ENCODE data around the gene RGMA.

DNA sequence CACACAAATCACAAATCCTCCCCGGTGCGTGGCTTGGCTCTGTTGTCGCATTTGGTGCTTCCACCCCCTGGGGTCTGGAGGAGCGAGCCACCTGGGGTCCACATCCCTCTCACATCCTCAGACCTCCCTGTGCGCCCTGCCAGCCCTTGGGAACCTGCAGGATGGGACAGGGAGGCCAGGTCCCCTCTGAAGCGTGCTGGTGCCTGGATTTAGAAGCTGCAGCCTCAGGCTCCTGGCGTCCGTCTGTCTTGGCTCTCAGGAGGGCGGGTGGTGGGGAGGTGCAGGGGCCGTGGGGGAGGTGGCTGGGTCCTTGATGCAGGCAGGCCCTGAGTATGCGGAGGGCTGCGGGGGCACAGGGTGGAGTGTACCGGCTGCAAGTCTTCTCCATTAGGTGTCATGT, 38.4 kb downstream of the RGMA start:
- TF ChIP-seq TAF1 (IDR thresholded peaks at IDR 0.05; ENCODE audit: low read depth) (no peak), EZH2 (IDR thresholded peaks at IDR 0.05; ENCODE audit: borderline replicate concordance, insufficient read depth, low read length, poor library complexity, severe bottlenecking) (no peak), SMC3 (conservative IDR thresholded peaks at IDR 0.05; ENCODE audit: poor library complexity) (no peak), EP300 (conservative IDR thresholded peaks at IDR 0.05; ENCODE audit: poor library complexity, severe bottlenecking) (no peak), POLR2AphosphoS5 (IDR thresholded peaks at IDR 0.05) (no peak), RAD21 (conservative IDR thresholded peaks at IDR 0.05) (no peak)
- TF ChIP-seq, protein P1, sequence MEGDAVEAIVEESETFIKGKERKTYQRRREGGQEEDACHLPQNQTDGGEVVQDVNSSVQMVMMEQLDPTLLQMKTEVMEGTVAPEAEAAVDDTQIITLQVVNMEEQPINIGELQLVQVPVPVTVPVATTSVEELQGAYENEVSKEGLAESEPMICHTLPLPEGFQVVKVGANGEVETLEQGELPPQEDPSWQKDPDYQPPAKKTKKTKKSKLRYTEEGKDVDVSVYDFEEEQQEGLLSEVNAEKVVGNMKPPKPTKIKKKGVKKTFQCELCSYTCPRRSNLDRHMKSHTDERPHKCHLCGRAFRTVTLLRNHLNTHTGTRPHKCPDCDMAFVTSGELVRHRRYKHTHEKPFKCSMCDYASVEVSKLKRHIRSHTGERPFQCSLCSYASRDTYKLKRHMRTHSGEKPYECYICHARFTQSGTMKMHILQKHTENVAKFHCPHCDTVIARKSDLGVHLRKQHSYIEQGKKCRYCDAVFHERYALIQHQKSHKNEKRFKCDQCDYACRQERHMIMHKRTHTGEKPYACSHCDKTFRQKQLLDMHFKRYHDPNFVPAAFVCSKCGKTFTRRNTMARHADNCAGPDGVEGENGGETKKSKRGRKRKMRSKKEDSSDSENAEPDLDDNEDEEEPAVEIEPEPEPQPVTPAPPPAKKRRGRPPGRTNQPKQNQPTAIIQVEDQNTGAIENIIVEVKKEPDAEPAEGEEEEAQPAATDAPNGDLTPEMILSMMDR (IDR thresholded peaks at IDR 0.05; ENCODE audit: poor library complexity, severe bottlenecking), result no peak

Data from neural cell (in vitro differentiated cells).